Epithelial cell of proximal tubule (primary cell): ENCODE results near the gene CXXC5. TPM values are rescaled to one million over a fixed set of nuclear protein-coding genes. Genes with fewer than 3 reads are reported as not detected.
A peak's percentile ranks its signal among the peaks of the same experiment; 100 is the strongest.

Experiments used
- DNase-seq: peaks from one replicate; pipeline ENCODE4 v3.0.0-alpha.2; 2011; ENCODE audit warnings: low read depth
- H3K4me3 ChIP-seq: 2 replicates; pipeline ENCODE4 v1.5.1; 2011; ENCODE audit warnings: low read depth, mild to moderate bottlenecking, low read length
- CTCF ChIP-seq: conservative IDR thresholded peaks from 2 replicates; pipeline ENCODE4 v1.5.1; 2012; ENCODE audit warnings: low read depth, mild to moderate bottlenecking, low read length
- total RNA-seq: library from RNA; depleted of rRNA; stranded (reverse); fragments of >200 nt; gene quantifications from 2 replicates; pipeline ENCODE4 v1.2.3, GENCODE V29; 2015

CXXC5 gene
- total RNA-seq, 1 donor from 2014 or later = 56.4 TPM

- no peak for DNase-seq
- TF ChIP-seq CTCF = no peak
- no peak overlapping the region for H3K4me3 ChIP-seq
Observed at GRCh38 chr5:139635191-139635590, 13.0 kb upstream of the CXXC5 start.

GRCh38 chr5:139635606-139636206, 12.4 kb upstream of the CXXC5 start:
- no peak for DNase-seq
- no peak overlapping the region for H3K4me3 ChIP-seq
- peak; percentile 77 for TF ChIP-seq CTCF

GRCh38 chr5:139636207-139636792, 11.8 kb upstream of the CXXC5 start:
- DNase-seq = no peak
- no peak for TF ChIP-seq CTCF
- no peak overlapping the region for H3K4me3 ChIP-seq

GRCh38 chr5:139636975-139637408, 11.2 kb upstream of the CXXC5 start:
- DNase-seq = no peak
- peak overlapping the region; percentile 47 for H3K4me3 ChIP-seq
- TF ChIP-seq CTCF = no peak

- DNase-seq = no peak
- peak; percentile 31 for TF ChIP-seq CTCF
- peak overlapping the region; percentile 47 for H3K4me3 ChIP-seq
Observed at GRCh38 chr5:139637438-139638089, 10.6 kb upstream of the CXXC5 start.

- no peak for TF ChIP-seq CTCF
- no peak for DNase-seq
- H3K4me3 ChIP-seq = peak overlapping the region; percentile 47
Observed at GRCh38 chr5:139638090-139638735, 9.9 kb upstream of the CXXC5 start.
